DMS79 (cell line): ENCODE measurements around the gene MMRN2.
"Not testable (repeated sequence)": the region's sequence is repeated elsewhere in the genome, so short reads cannot be mapped to it uniquely, and the experiment has no call there.

Source experiments
- DNase-seq: peaks from one replicate; lab custom pipeline; 2025; lab: John Stamatoyannopoulos, UW

MMRN2 gene

DNA sequence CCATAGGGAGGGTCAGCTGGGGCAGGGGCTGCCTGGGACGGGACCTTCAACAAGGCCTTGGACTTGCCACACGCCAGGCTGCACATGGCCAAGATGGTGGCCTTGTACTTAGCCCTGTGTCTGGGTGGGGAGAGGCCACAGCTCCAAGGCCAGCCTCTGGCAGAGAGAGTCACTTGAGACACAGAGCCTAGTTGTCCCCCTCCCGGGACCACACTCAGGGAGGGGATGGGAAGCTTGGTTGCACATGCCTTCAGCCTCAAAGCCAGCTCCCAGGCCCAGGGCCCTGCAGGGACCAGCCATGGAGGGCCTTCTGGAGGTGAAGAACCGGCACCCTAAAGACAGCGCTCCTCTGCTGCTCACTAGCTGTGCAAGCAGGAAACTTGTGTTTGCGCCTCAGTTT is 16.7 kb downstream of the MMRN2 start:
- DNase-seq, result no peak

- DNase-seq, result not testable (repeated sequence)
Observed at GRCh38 chr10:86940076-86940475, 17.3 kb downstream of the MMRN2 start.

DNA sequence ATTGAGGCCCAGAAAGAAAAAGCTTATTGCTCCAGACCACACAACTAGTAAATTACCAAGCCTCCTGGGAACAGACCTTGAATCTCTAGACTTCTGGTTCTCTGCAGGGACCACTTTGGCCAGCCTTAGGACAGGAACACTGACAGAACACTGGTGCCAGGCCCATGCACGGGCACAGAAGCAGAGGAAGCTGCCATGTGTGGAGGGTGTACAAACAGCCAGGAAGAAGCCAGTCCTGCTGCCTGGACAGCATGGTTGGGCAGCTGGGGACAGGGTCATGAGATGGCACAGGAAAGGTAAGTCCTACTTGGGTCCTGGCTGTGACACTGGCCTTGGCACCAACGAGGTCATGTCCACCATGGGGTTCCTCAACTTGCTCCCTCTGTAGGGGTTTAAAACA is 19.2 kb downstream of the MMRN2 start:
- no peak for DNase-seq

GRCh38 chr10:86937502-86938154 is 19.8 kb downstream of the MMRN2 start:
- no peak for DNase-seq

GRCh38 chr10:86936661-86937501 is 20.5 kb downstream of the MMRN2 start:
- DNase-seq, result no peak

DNA sequence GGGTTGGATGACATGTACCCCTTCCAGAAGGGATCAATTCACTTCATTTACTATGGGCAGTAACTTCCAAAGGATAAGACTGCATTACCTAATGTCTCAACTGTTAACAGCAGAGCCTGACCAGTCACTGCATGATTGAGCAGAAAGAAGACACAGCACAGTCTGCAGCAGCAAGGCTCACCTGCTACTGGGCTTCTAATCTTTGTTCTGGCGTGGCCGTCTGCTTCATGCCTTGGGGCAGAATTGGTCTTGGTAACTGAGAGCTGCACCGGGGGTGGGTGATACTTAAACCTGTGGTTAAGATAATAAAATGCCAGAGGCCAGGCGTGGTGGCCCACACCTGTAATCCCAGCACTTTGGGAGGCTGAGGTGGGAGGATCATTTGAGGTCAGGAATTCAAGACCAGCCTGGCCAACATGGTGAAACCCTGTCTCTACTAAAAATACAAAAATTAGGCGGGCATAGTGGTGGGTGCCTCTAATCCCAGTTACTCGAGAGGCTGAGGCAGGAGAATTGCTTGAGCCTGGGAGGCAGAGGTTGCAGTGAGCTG is 23.2 kb downstream of the MMRN2 start:
- DNase-seq, result not testable (repeated sequence)

DNA sequence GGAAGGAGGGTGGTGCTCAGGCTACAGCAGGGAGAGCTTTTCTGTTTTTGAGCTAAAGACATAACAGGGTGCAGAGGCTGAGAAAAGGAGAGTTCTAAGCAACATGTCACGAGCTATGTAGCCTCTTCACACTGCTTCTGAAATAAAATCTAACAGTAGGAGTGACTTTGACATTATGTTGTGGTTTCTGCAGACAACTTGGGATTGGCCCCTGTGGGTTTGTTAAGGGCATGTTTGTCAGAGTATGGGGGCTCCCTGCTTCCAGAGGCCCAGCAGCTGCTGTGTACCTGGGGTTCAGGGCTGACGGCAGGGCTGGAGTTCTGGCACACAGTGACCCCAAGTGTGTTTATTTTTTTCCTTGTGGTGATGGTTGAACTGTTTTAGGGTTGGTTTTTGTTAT is 24.7 kb downstream of the MMRN2 start:
- DNase-seq, result no peak

GRCh38 chr10:86931872-86932271 is 25.5 kb downstream of the MMRN2 start:
- DNase-seq, result no peak

- DNase-seq, result no peak
Observed at GRCh38 chr10:86929468-86930380, 27.7 kb downstream of the MMRN2 start.

DNA sequence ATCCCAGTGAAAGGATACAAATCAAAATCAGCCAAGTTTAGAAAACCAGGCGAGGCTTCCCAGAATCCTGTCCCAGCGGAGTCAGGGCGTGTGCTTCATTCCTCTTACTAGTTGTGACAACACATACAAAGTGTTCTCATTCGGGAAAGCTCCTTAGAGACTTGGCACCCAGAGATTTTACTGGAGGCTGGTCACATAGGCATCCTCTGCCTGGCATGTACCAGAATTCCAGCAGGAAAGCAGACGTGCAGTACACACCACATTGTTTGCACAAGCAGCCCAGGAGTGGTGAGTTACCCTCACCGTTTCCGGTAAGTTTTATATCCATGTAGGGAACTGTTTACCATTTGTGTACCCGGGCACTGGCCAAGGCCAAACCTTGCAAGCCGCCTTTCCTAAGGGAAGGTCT is 34.9 kb downstream of the MMRN2 start:
- DNase-seq, result no peak

GRCh38 chr10:86918022-86918471 is 39.4 kb downstream of the MMRN2 start:
- no peak for DNase-seq

DNA sequence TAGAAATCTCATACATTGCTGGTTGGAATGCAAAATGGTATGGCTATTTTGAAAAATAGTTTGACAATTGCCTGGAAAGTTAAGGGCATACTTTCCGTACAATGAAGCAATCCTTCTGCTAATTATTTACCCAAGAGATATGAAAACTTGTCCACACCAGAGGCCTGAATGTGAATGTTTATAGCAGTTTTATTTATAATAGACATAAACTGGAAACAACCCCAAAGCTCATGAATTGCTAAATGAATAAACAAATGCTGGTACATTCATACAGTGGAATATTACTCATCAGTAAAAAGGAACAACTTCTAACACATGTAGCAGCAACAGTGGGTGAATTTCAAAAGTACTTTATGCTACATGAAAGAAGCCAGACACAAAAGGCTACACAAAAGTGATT is 42.7 kb downstream of the MMRN2 start:
- no peak for DNase-seq

GRCh38 chr10:86905429-86905828 is 52.0 kb downstream of the MMRN2 start:
- DNase-seq, result no peak

- no peak for DNase-seq
Observed at GRCh38 chr10:86904600-86904999, 52.8 kb downstream of the MMRN2 start.

GRCh38 chr10:86900955-86901354 is 56.5 kb downstream of the MMRN2 start:
- no peak for DNase-seq

DNA sequence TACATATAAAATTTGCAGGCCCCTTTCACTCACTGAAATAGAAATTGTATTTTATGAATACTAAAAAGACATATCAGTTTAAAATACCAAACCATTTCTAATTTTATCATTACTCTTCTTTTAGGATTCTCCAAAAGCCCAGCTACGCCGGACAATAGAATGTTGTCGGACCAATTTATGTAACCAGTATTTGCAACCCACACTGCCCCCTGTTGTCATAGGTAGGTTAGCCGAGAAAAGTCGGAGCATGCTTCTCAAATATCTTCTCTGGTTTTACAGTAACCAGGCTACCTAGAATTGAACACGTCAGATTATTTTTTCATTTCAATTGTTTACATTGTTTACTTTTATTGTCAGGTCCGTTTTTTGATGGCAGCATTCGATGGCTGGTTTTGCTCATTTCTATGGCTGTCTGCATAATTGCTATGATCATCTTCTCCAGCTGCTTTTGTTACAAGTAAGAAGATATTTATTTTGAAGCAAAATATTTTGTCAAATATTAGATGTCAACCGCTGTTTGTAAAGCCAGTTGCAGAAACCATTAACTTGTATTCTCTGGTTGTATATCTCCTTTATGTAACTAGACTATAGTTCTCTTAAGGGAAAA is 57.6 kb downstream of the MMRN2 start:
- no peak for DNase-seq

DNA sequence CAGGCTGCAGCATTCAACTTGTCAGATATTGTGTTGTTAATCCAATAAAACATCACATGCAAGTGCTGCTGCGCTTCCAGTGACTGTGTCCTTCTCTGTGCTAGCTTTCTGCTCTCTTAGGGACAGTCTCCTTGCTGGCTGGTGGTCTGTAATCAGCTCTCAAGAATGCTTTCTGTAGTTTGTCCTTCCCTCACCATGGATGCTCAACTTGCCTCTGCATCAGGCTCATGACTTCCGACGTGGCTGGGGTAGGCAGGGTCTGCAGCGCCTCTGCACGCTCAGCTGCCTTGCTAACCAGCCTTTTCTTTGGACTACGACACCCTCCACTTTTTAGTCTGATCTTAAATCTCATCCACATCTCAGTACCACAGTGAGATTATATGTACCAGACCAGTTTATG is 58.3 kb downstream of the MMRN2 start:
- DNase-seq, result no peak

DNA sequence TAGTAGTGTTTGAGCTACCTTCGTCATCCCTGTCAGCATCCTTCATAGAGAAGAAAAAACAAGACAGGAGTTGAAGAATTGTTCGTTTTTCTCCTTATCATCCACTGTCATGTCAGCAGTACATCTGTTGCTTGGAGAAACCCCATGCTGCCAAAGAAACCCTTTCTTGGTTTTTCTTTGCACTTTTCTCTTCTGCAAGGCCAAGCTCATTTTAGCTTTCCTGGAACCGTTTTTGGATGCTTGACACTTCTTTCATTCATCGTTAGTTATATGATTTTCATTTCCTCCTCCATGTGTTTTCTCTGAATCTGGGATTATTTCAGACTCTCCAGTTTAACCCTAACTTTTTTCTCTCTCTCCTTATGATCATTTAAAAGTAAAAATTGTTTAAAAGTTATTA is 58.9 kb downstream of the MMRN2 start:
- DNase-seq, result no peak

DNA sequence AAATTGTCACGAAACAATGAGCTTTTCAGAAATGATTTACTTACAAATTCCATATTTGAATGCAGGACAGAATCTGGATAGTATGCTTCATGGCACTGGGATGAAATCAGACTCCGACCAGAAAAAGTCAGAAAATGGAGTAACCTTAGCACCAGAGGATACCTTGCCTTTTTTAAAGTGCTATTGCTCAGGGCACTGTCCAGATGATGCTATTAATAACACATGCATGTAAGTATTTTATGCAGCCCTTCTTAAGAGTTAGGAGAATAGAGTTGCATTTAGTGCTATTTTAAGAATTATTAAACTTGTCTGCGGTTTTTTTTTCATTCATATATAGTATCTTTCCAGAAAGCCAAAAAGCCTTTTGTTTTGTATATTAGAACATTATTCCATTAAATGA is 67.4 kb downstream of the MMRN2 start:
- DNase-seq, result no peak

DNA sequence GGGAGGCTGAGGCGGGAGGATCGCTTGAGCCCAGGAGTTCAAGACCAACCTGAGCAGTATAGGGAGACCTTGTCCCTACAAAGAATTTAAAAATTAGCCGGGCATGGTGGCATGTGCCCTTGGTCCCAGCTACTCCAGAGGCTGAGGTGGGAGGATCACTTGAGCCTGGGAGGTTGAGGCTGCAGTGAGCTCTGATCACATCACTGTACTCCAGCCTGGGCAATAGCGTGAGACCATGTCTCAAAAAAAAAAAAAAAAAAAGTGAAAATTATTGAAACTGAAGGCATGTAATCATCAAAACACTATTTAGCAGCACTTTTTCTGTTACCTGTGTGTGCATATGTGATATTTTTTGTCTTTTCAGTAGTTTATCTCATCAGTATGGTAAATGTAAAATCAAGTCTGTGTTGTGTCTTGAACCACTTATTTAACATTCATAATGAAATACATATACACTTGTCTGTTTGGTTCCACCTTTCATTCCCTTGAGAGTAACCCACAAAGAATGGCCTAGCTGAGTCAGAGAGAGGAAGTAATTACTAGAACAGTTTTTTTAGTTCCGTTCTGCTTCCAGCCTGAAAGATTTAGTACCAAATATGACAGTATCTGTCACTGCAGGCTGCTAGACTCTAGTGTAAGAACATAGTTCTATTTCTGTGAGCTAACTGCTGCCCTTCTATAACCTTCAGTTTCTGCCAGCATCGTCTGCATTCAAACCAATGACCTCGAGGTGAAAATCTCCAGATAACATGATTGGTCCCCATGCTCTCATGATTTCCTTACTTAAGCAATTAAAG is 68.6 kb downstream of the MMRN2 start:
- DNase-seq, result no peak
